H1 (cell line): ENCODE data around the gene NET1.
A peak's percentile ranks its signal among the peaks of the same experiment; 100 is the strongest.

ENCODE experiments used
- CBX5 ChIP-seq: fragments of 300-800, 300-1000 bp; sonication (generic); IDR thresholded peaks from 2 replicates; pipeline ENCODE4 v1.7.1; 2016; ENCODE audit warnings: antibody characterized with exemption, low read length, low read depth
- CHD2 ChIP-seq: IDR thresholded peaks from 2 replicates; pipeline ENCODE4 v1.6.1; 2012; ENCODE audit warnings: low read length, improper control_type of control experiment
- CTCF ChIP-seq, 3 experiments: IDR thresholded peaks; 1 replicate in 2 of 3; 2 replicates in 1 of 3; pipeline versions ENCODE4 v1.5.1 to v1.6.1; 2011; ENCODE audit warnings: low read length in 3 of 3, mild to moderate bottlenecking in 3 of 3, inconsistent platforms in 2 of 3, low read depth in 1 of 3, moderate library complexity in 1 of 3; ENCODE audit not compliant: insufficient read depth in 1 of 3; ENCODE audit errors: control extremely low read depth in 1 of 3
- NRF1 ChIP-seq: IDR thresholded peaks from 2 replicates; pipeline ENCODE4 v1.6.1; 2011; ENCODE audit warnings: mild to moderate bottlenecking, low read depth, low read length, improper control_type of control experiment
- POLR2A ChIP-seq, 2 experiments: IDR thresholded peaks; 1 replicate in 1 of 2; 2 replicates in 1 of 2; pipeline ENCODE4 v1.6.1; 2011; ENCODE audit warnings: low read depth in 2 of 2, low read length in 2 of 2, mild to moderate bottlenecking in 2 of 2; ENCODE audit errors: control extremely low read depth in 1 of 2
- RAD21 ChIP-seq, 2 experiments: IDR thresholded peaks in 1 of 2; conservative IDR thresholded peaks in 1 of 2; 2 replicates each; pipeline ENCODE4 v1.6.1; 2011; ENCODE audit warnings: low read depth in 2 of 2, low read length in 2 of 2, improper control_type of control experiment in 1 of 2, inconsistent platforms in 1 of 2, mild to moderate bottlenecking in 1 of 2, moderate library complexity in 1 of 2
- SRF ChIP-seq: IDR thresholded peaks from 2 replicates; pipeline ENCODE4 v1.6.1; 2011; ENCODE audit warnings: mild to moderate bottlenecking, low read depth, low read length, moderate library complexity
- USF2 ChIP-seq: IDR thresholded peaks from 2 replicates; pipeline ENCODE4 v1.6.1; 2011; ENCODE audit warnings: low read length, improper control_type of control experiment

- TF ChIP-seq NRF1 (no peak), USF2 (no peak), SRF (no peak), CHD2 (no peak), CTCF (IDR thresholded peaks at IDR 0.05; ENCODE audit: control extremely low read depth in 1 of 3, insufficient read depth in 1 of 3, low read depth in 1 of 3, low read length in 3 of 3) (no peak), CBX5 (no peak), POLR2A (IDR thresholded peaks at IDR 0.05; ENCODE audit: control extremely low read depth in 1 of 2, low read depth in 2 of 2, low read length in 2 of 2) (peak; percentile 43 to 53), RAD21 (IDR thresholded peaks at IDR 0.05 in 1 of 2, conservative IDR thresholded peaks at IDR 0.05 in 1 of 2; ENCODE audit: low read depth in 2 of 2, low read length in 2 of 2) (no peak)
Measured at GRCh38 chr10:5412277-5412941, at the start of gene NET1.
